Measurements from ENCODE around the gene HSD17B3.
A peak's percentile ranks its signal among the peaks of the same experiment; 100 is the strongest.
"Not testable (repeated sequence)": the region's sequence is repeated elsewhere in the genome, so short reads cannot be mapped to it uniquely, and the experiment has no call there.

The HSD17B3 gene

DNA sequence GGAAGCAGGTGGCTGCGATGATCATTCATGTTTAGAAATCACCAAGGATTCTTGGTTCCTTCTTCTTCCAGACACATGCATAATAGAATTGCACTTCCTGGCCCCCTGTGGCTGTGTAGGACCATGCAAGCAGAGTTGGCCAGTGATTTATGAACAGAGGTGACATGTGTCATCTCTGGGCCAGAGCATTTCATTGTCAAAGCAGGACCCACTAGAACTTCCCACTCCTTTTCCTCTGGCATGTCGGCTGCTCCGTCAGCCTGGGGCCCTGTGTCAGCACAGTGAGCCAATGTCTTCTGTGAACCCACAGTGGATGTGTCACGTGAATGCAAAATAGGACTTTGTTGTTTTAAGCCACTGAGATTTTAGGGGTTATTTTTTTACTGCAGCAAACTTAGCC lies 59.2 kb downstream of the HSD17B3 start:
- H3K4me3 ChIP-seq (replicated peaks in 1 of 2; ENCODE audit: low read depth in 2 of 2, low read length in 2 of 2) = no peak overlapping the region
- no peak for DNase-seq (ENCODE audit: low read depth in 2 of 2)
- TF ChIP-seq, protein P1, sequence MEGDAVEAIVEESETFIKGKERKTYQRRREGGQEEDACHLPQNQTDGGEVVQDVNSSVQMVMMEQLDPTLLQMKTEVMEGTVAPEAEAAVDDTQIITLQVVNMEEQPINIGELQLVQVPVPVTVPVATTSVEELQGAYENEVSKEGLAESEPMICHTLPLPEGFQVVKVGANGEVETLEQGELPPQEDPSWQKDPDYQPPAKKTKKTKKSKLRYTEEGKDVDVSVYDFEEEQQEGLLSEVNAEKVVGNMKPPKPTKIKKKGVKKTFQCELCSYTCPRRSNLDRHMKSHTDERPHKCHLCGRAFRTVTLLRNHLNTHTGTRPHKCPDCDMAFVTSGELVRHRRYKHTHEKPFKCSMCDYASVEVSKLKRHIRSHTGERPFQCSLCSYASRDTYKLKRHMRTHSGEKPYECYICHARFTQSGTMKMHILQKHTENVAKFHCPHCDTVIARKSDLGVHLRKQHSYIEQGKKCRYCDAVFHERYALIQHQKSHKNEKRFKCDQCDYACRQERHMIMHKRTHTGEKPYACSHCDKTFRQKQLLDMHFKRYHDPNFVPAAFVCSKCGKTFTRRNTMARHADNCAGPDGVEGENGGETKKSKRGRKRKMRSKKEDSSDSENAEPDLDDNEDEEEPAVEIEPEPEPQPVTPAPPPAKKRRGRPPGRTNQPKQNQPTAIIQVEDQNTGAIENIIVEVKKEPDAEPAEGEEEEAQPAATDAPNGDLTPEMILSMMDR (IDR thresholded peaks at IDR 0.05; ENCODE audit: low read depth, low read length) = no peak

DNA sequence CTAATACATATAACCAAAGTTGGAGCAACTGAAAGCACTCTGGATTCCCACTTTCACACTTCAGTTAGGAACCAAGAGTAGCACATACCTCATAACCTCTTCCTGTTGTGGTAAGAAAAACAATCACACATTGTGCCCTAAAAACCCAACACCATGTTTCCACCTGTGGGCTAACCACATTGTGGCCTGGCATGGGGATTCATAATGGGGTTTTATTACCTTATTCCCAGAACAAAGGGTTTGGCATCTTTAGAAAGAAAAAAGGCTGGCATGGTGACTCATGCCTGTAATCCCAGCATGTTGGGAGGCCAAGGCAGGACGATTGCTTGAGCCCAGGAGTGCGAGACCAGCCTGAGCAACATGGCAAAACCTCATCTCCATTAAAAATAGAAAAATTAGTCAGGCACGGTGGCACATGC lies 60.6 kb downstream of the HSD17B3 start:
- DNase-seq (ENCODE audit: low read depth in 2 of 2) = no peak
- H3K4me3 ChIP-seq (replicated peaks in 1 of 2; ENCODE audit: low read depth in 2 of 2, low read length in 2 of 2) = no peak overlapping the region
- TF ChIP-seq, protein P1 (IDR thresholded peaks at IDR 0.05; ENCODE audit: low read depth, low read length) = no peak

GRCh38 chr9:96236854-96237550 lies 65.0 kb downstream of the HSD17B3 start:
- no peak overlapping the region for H3K4me3 ChIP-seq (replicated peaks in 1 of 2; ENCODE audit: low read depth in 2 of 2, low read length in 2 of 2)
- DNase-seq (ENCODE audit: low read depth in 2 of 2) = peak in 1 of 2 donors; percentile 31
- TF ChIP-seq, protein P1 (IDR thresholded peaks at IDR 0.05; ENCODE audit: low read depth, low read length) = no peak

DNA sequence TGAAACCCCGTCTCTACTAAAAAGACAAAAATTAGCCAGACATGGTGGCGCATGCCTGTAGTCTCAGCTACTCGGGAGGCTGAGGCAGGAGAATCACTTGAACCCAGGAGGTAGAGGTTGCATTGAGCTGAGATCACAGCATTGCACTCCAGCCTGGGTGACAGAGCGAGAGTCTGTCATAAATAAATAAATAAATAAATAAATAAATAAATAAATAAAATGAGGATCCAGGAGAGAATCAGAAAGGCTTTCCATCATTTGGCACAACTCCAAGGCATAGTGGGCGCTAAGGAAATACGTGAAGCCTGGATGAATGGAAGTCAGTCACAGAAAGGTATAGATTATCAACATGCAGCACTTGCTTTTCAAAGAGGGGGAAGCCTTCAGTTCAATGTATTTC lies 65.6 kb downstream of the HSD17B3 start:
- not testable (repeated sequence) for H3K4me3 ChIP-seq (replicated peaks in 1 of 2; ENCODE audit: low read depth in 2 of 2, low read length in 2 of 2); DNase-seq (ENCODE audit: low read depth in 2 of 2)

DNA sequence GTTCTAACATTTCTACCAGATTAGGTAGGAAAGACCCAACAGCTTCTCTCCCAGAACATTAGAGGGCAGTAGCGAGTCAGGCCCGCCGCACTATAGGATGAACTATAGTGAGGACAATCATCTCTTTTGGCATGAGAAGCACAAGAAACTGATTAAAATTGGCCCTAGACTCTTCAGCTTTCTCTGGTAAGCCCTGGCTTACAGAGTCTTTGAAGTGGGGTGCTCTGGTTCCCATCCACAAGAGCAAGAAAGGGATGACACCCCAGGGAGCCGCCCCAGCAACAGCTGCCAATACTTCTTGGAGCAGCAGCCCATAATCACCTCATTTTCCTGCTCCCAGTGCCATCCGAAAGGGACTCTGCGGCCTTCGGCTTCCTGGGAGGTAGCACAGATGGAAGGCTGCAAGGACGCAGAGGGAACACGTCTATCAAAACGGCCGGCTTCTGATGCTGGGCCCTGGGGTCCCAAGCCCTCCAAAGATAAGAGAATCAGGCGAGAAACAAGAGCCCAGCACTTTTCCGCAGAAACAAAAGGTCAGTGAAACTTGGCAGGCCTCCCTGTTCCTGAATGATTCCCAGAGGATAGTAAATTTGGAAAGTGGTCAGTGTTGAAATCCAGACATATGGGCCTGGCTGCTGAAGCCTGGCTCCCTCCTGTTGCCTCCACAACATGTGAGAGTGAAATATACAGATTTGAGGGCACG lies 69.3 kb downstream of the HSD17B3 start:
- TF ChIP-seq, protein P1 (IDR thresholded peaks at IDR 0.05; ENCODE audit: low read depth, low read length) = peak; percentile 95
- DNase-seq (ENCODE audit: low read depth in 2 of 2) = peak; percentile 69 to 92
- no peak overlapping the region for H3K4me3 ChIP-seq (replicated peaks in 1 of 2; ENCODE audit: low read depth in 2 of 2, low read length in 2 of 2)

DNA sequence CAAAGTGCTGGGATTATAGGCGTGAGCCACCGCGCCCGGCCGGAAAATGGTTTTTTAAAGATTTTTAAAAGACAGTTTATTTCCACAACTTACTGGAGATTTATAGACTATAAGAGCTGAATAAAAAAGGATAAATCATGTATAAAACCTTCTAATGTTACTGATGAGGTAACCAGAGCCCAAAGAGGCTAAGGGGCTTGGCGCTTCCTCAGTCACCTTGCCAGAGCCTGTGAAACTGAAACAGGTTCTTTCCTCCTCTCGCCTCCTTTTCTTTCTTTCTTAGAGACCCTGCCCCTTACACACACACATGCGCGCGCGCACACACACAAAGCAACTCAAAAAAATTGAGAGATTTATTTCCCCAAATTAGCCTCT lies 69.8 kb downstream of the HSD17B3 start:
- DNase-seq (ENCODE audit: low read depth in 2 of 2) = no peak
- H3K4me3 ChIP-seq (replicated peaks in 1 of 2; ENCODE audit: low read depth in 2 of 2, low read length in 2 of 2) = no peak overlapping the region
- TF ChIP-seq, protein P1 (IDR thresholded peaks at IDR 0.05; ENCODE audit: low read depth, low read length) = no peak

DNA sequence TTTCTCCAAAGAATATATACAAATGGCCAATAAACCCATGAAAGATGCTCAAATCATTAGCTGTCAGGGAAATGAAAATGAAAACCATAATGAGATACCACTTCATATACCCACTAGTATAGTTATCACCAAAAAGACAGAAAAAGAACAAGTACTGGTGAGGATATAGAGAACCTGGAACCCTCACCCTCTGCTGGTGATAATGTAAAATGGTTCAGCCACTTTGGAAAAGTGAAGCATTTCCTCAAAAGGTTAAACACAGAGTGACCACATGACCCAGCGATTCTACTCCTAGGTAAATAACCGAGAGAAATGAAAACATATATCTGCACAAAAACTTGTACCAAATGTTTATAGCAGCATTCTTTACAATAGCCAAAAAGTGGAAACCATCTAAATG lies 72.0 kb downstream of the HSD17B3 start:
- TF ChIP-seq, protein P1 (IDR thresholded peaks at IDR 0.05; ENCODE audit: low read depth, low read length) = peak; percentile 9
- DNase-seq (ENCODE audit: low read depth in 2 of 2) = no peak
- H3K4me3 ChIP-seq (replicated peaks in 1 of 2; ENCODE audit: low read depth in 2 of 2, low read length in 2 of 2) = no peak overlapping the region

All from cardiac fibroblast (primary cell).